A549 (cell line): ENCODE data around the gene CDC42SE2. TPM values are rescaled to one million over a fixed set of nuclear protein-coding genes. Genes with fewer than 3 reads are reported as not detected.

Experiments used
- ATAC-seq, 2 experiments: fragments of 200-7000 bp in 1 of 2; fragments of >200 bp in 1 of 2; cut with Nextera tagmentation in 1 of 2; cut with Tn5 transposase in 1 of 2; 3 replicates each; pipeline versions ENCODE4 v1.8.0 to v1.9.1; 2018 to 2020; ENCODE audit warnings: mild to moderate bottlenecking in 1 of 2, moderate library complexity in 1 of 2
- CTCF ChIA-PET: fragments of 300-600 bp; sonication (Branson Sonifier 250); formaldehyde crosslinking; extraction: SDS; loops from one replicate; lab custom pipeline; 2021; ENCODE audit warnings: antibody characterized with exemption, inconsistent platforms; lab: Yijun Ruan, JAX
- POLR2A ChIA-PET: fragments of 350-600 bp; formaldehyde crosslinking; extraction: SDS; loops from one replicate; lab custom pipeline; 2021; ENCODE audit warnings: antibody characterized with exemption, inconsistent platforms; lab: Yijun Ruan, JAX
- DNase-seq, 2 experiments: peaks; one replicate each; pipeline versions ENCODE4 v3.0.0 to v3.0.0-alpha.2; 2011 to 2016; ENCODE audit warnings: low read depth in 1 of 2, low spot score in 1 of 2
- FAIRE-seq: peaks from 2 replicates; lab custom pipeline; 2011; peaks lifted over from hg19 to GRCh38; lab: Jason Lieb, UNC
- H3K27ac ChIP-seq, 2 experiments: fragments of >200 bp; sonication (Bioruptor Twin); formaldehyde crosslinking; 3 replicates each; pipeline ENCODE4 v1.5.1; 2016 to 2017
- H3K4me1 ChIP-seq: fragments of >200 bp; sonication (Bioruptor Twin); formaldehyde crosslinking; 3 replicates; pipeline ENCODE4 v1.6.1; 2016
- H3K4me2 ChIP-seq: fragments of >200 bp; sonication (Bioruptor Twin); formaldehyde crosslinking; 3 replicates; pipeline ENCODE4 v1.6.1; 2016
- H3K4me3 ChIP-seq: fragments of >200 bp; sonication (Bioruptor Twin); formaldehyde crosslinking; 3 replicates; pipeline ENCODE4 v1.5.1; 2016
- H3K9me3 ChIP-seq: fragments of >200 bp; sonication (Bioruptor Twin); formaldehyde crosslinking; 3 replicates; pipeline ENCODE4 v1.6.1; 2016
- CHD4 ChIP-seq: fragments of 200-600 bp; sonication (generic); IDR thresholded peaks from 2 replicates; pipeline ENCODE4 v1.6.1; 2016; ENCODE audit warnings: antibody characterized with exemption, mild to moderate bottlenecking, borderline replicate concordance
- EHMT2 ChIP-seq: fragments of 200-600 bp; sonication (generic); IDR thresholded peaks from 2 replicates; pipeline ENCODE4 v1.6.1; 2016; ENCODE audit warnings: antibody characterized with exemption, low read depth, mild to moderate bottlenecking, moderate library complexity
- EP300 ChIP-seq, 2 experiments: fragments of >200 bp; sonication (Bioruptor Twin); formaldehyde crosslinking; IDR thresholded peaks; 2 replicates in 1 of 2; 3 replicates in 1 of 2; pipeline ENCODE4 v1.6.1; 2016 to 2017
- FOSB ChIP-seq: fragments of 250-450 bp; sonication (Bioruptor Pico); IDR thresholded peaks from 2 replicates; pipeline ENCODE4 v1.5.0; 2020; ENCODE audit warnings: mild to moderate bottlenecking, moderate library complexity
- HDAC2 ChIP-seq: fragments of 200-600 bp; sonication (generic); IDR thresholded peaks from 2 replicates; pipeline ENCODE4 v1.6.1; 2016
- HEYL ChIP-seq: fragments of 250-450 bp; sonication (Bioruptor Pico); IDR thresholded peaks from 2 replicates; pipeline ENCODE4 v1.8.0; 2021; ENCODE audit warnings: mild to moderate bottlenecking, moderate library complexity
- HOXA7 ChIP-seq: fragments of 250-450 bp; sonication (Bioruptor Pico); IDR thresholded peaks from 2 replicates; pipeline ENCODE4 v1.5.0; 2020; ENCODE audit warnings: mild to moderate bottlenecking, moderate library complexity
- HOXB13 ChIP-seq: fragments of 250-450 bp; sonication (Bioruptor Pico); IDR thresholded peaks from 2 replicates; pipeline ENCODE4 v1.5.0; 2020; ENCODE audit warnings: low read depth, mild to moderate bottlenecking, moderate library complexity
- HOXB5 ChIP-seq: fragments of 250-450 bp; sonication (Bioruptor Pico); IDR thresholded peaks from 2 replicates; pipeline ENCODE4 v1.5.0; 2020; ENCODE audit warnings: mild to moderate bottlenecking, moderate library complexity
- JUN ChIP-seq, 2 experiments: fragments of >200 bp; sonication (Bioruptor Twin); formaldehyde crosslinking; IDR thresholded peaks; 2 replicates in 1 of 2; 3 replicates in 1 of 2; pipeline ENCODE4 v1.6.1; 2016 to 2017
- JUNB ChIP-seq: fragments of >200 bp; sonication (Bioruptor Twin); formaldehyde crosslinking; IDR thresholded peaks from 2 replicates; pipeline ENCODE4 v1.6.1; 2016
- KDM1A ChIP-seq: fragments of 200-600 bp; sonication (generic); IDR thresholded peaks from 2 replicates; pipeline ENCODE4 v1.6.1; 2016; ENCODE audit warnings: low read depth, mild to moderate bottlenecking
- MAZ ChIP-seq: fragments of 150-350 bp; IDR thresholded peaks from 2 replicates; pipeline ENCODE4 v1.6.1; 2014; ENCODE audit warnings: antibody characterized with exemption, low read depth, low read length, borderline replicate concordance
- POLR2AphosphoS2 ChIP-seq: conservative IDR thresholded peaks from 2 replicates; pipeline ENCODE4 v1.6.1; 2012; ENCODE audit warnings: low read length, improper control_type of control experiment, inconsistent platforms
- RNF2 ChIP-seq: fragments of 200-600 bp; sonication (generic); IDR thresholded peaks from 2 replicates; pipeline ENCODE4 v1.6.1; 2016; ENCODE audit warnings: low read depth, mild to moderate bottlenecking, antibody characterized with exemption, moderate library complexity, borderline replicate concordance
- SREBF2 ChIP-seq: fragments of 450-650 bp; IDR thresholded peaks from 2 replicates; pipeline ENCODE4 v1.6.1; 2014; ENCODE audit warnings: mild to moderate bottlenecking, moderate library complexity
- TFCP2L1 ChIP-seq: fragments of 250-450 bp; sonication (Bioruptor Pico); IDR thresholded peaks from 2 replicates; pipeline ENCODE4 v1.5.0; 2021; ENCODE audit warnings: mild to moderate bottlenecking
- TP53 ChIP-seq: fragments of 250-450 bp; sonication (Bioruptor Pico); IDR thresholded peaks from 2 replicates; pipeline ENCODE4 v1.5.0; 2021; ENCODE audit warnings: mild to moderate bottlenecking, moderate library complexity
- ZC3H11A ChIP-seq: fragments of 450-650 bp; IDR thresholded peaks from 2 replicates; pipeline ENCODE4 v1.6.1; 2014; ENCODE audit warnings: antibody characterized with exemption, mild to moderate bottlenecking
- ZNF302 ChIP-seq: fragments of 250-450 bp; sonication (Bioruptor Pico); IDR thresholded peaks from 2 replicates; pipeline ENCODE4 v1.9.0; 2021; ENCODE audit warnings: inconsistent platforms, mild to moderate bottlenecking, moderate library complexity
- ZSCAN20 ChIP-seq: fragments of 250-450 bp; sonication (Bioruptor Pico); IDR thresholded peaks from 2 replicates; pipeline ENCODE4 v1.8.0; 2022; ENCODE audit warnings: mild to moderate bottlenecking, moderate library complexity
- WGBS: methylation state at CpG from one replicate; pipeline ENCODE4 v1.1.6; 2017; ENCODE audit errors: missing lambda C conversion rate; 5-methylcytosine and 5-hydroxymethylcytosine counted together
- polyA plus RNA-seq, 4 experiments: library from polyadenylated mRNA; depleted of rRNA in 3 of 4; stranded (reverse); fragments of >200 nt; fragmentation: RNase III in 1 of 4; extraction: RNeasy Plus Mini Kit Qiagen cat#74134 plus additional on column Dnase treatment in 1 of 4; gene quantifications; 2 replicates in 3 of 4; 3 replicates in 1 of 4; pipeline ENCODE4 v1.2.3, GENCODE V29; 2011 to 2017
- TF ChIP-seq, protein P1 (sequence below): fragments of 450-650 bp; IDR thresholded peaks from 2 replicates; pipeline ENCODE4 v1.6.1; 2014; ENCODE audit warnings: antibody characterized with exemption
- TF ChIP-seq, protein P2 (sequence below): fragments of >200 bp; sonication (Bioruptor Twin); formaldehyde crosslinking; IDR thresholded peaks from 2 replicates; pipeline ENCODE4 v1.6.1; 2016

Gene CDC42SE2
- polyA plus RNA-seq, 2 of the 4 experiments (the other 2 are of a cell fraction), result 25.8 to 66.4 TPM

DNA sequence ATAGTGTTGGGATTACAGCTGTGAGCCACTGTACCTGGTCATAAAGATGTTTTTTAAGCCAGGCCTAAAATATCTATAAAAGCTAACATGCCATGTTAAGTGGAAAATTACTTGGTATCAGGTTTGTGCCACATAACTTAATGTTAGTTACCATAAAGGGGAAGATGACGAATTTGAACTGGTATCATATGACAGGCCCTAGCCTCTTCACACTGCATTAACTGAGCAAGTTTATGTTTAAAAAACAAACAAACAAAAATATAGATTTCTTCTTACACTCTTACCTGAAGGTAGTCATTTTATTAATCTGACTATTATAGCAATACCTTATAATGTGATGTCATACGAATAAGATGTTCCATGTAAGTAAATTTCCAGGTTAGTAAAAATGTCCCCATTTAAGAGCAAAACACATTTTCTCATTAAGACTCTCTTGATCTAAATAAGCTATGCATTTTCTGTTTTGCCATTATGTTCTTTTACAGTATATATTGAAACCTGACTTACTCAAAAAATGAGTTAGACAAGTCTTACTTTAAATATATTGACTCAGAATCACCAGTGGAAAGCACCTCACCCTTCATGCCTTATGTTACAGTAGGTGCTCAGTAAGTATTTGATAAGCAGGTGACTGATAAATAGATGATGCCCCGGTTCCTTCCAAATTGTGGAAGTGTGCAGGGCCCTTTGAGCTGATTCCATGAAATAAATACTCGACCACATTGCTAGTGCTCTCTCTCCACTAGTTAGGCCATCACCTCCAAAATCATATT lies 125.4 kb downstream of the CDC42SE2 start:
- H3K9me3 ChIP-seq, result no peaks in the 10 kb centered on the region
- TF ChIP-seq HEYL (no peak), ZSCAN20 (no peak), ZNF302 (CRISPR knock-in tag) (no peak), EHMT2 (no peak), CHD4 (no peak)
- TF ChIP-seq, all 56 proteins: peak for 0
- Histone ChIP-seq H3K4me2 (no peak overlapping the region), H3K27ac (no peak overlapping the region), H3K4me3 (no peak overlapping the region), H3K4me1 (peaks cover 7% of the 10 kb centered on the region; the same call in 1 of the 3 replicates)
- CTCF ChIA-PET, result interaction anchor here (0.6 to 1.6 kb wide), 3 partner anchors 12 to 181 kb away, joined by 3 read pairs; no protein-coding TSS in a partner anchor
- no peak for DNase-seq
- ATAC-seq, result no peak
- WGBS, result 95% methylated on average over 4 of the region's 4 CpGs
- POLR2A ChIA-PET, result interaction anchor here (1.0 kb wide), 1 partner anchor 126 kb away, joined by 3 read pairs; the partner anchor contains the start of gene CDC42SE2
- no peak for FAIRE-seq

DNA sequence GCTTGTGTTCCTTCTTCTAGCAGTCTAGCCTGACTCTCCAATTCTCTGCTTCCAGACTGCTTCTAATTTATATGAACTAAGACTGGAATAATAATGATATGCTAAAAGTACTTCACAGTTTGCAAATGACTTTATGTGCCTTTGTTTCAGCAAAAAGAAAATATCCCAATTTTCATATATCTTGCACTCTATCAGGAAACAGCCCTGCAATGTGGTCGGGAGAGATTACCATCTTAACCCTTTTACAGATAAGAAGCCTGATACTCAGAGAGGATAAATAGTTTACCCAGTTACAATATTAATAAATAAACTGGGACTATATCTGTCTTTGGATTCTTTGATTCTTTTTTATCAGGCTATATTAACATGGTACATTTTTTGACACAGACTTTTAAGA lies 126.0 kb downstream of the CDC42SE2 start:
- Histone ChIP-seq H3K4me2 (no peak overlapping the region), H3K4me1 (peaks cover 9% of the 10 kb centered on the region; the same call in 1 of the 3 replicates), H3K27ac (no peak overlapping the region), H3K4me3 (no peak overlapping the region), H3K9me3 (no peaks in the 10 kb centered on the region)
- 76% methylated on average over 1 of the region's 1 CpG for WGBS
- FAIRE-seq (no peak), DNase-seq (no peak), ATAC-seq (no peak)
- ChIA-PET POLR2A (interaction anchor here (1.0 kb wide), 1 partner anchor 126 kb away, joined by 3 read pairs; the partner anchor contains the start of gene CDC42SE2), CTCF (interaction anchor here (1.4 to 1.6 kb wide), 2 partner anchors 13 to 26 kb away, joined by 3 read pairs; no protein-coding TSS in a partner anchor)
- TF ChIP-seq HEYL (no peak), SREBF2 (no peak), HOXB13 (no peak), FOSB (no peak), POLR2AphosphoS2 (no peak), HOXB5 (CRISPR knock-in tag) (no peak), TFCP2L1 (CRISPR knock-in tag) (no peak), MAZ (no peak), HOXA7 (CRISPR knock-in tag) (no peak)

DNA sequence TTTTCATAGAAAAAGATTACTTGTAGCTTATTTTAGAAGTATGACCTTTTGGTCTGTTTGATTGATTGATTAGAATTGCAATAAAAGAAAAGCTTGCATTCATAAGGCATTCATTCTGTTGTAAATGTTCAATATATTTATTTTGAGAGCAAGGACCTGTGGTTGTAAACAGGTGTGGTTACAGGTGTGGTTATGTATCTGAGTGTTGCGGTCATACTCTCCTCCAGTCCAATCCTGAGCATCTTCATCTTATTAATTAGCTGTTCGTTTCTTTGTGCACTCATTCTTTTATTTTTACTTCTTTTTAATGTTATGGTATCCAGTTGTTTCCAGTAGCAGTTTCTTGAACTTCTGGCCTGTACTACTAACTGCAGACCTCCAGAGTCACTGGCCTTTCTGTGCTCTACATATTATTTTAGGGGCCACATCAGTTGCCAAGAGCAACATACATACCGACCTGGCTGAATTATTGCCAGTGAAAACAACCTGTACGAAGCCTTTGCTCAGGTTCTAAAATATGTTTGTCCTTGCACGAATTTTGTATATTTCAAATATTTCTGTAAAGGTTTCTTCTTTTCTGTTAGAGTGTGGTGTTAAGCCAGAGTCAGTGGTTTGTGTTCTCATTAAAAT lies 128.7 kb downstream of the CDC42SE2 start:
- no peak overlapping the region for H3K27ac ChIP-seq
- POLR2A ChIA-PET, result no interaction called here
- no peak overlapping the region for H3K4me2 ChIP-seq
- whole genome bisulfite sequencing, result 77% methylated on average over 5 of the region's 5 CpGs
- CTCF ChIA-PET, result interaction anchor here (3.3 kb wide), 1 partner anchor 10 kb away, joined by 9 read pairs; no protein-coding TSS in a partner anchor
- no peaks in the 10 kb centered on the region for H3K9me3 ChIP-seq
- no peak overlapping the region for H3K4me3 ChIP-seq
- TF ChIP-seq TP53 (CRISPR knock-in tag) (no peak), KDM1A (no peak), RNF2 (no peak), TFCP2L1 (CRISPR knock-in tag) (no peak), ZC3H11A (no peak), EP300 (IDR thresholded peaks at IDR 0.05) (no peak), JUN (IDR thresholded peaks at IDR 0.05) (no peak), HDAC2 (no peak), JUNB (no peak), MAZ (no peak)
- TF ChIP-seq, protein P1, sequence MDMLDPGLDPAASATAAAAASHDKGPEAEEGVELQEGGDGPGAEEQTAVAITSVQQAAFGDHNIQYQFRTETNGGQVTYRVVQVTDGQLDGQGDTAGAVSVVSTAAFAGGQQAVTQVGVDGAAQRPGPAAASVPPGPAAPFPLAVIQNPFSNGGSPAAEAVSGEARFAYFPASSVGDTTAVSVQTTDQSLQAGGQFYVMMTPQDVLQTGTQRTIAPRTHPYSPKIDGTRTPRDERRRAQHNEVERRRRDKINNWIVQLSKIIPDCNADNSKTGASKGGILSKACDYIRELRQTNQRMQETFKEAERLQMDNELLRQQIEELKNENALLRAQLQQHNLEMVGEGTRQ, result no peak
- TF ChIP-seq, protein P2, sequence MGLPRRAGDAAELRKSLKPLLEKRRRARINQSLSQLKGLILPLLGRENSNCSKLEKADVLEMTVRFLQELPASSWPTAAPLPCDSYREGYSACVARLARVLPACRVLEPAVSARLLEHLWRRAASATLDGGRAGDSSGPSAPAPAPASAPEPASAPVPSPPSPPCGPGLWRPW, result no peak
- FAIRE-seq (no peak), ATAC-seq (no peak), DNase-seq (no peak)
- H3K4me1 ChIP-seq, result peaks cover 9% of the 10 kb centered on the region; the same call in 1 of the 3 replicates
